HCT116 (cell line): ENCODE results near the gene PRLH. TPM values are rescaled to one million over a fixed set of nuclear protein-coding genes. Genes with fewer than 3 reads are reported as not detected.

Experiments used
- ATAC-seq: fragments of 200-7000 bp; cut with Tn5 transposase; 2 replicates; pipeline ENCODE4 v1.9.1; 2020; ENCODE audit warnings: mild to moderate bottlenecking, moderate library complexity
- BruUV-seq: library from RNA; stranded (reverse); fragments of 400-500 nt; replicated peaks from 2 replicates; lab custom pipeline; 2021; lab: Mats Ljungman, UMichigan
- CTCF ChIA-PET: fragments of 300-600 bp; sonication (Branson Sonifier 250); formaldehyde crosslinking; loops from one replicate; lab custom pipeline; 2021; ENCODE audit warnings: antibody characterized with exemption; lab: Charles Lee
- POLR2A ChIA-PET: fragments of 300-600, 350-600 bp; sonication (Branson Sonifier 250); formaldehyde crosslinking; loops from one replicate; lab custom pipeline; 2021; ENCODE audit warnings: antibody characterized with exemption; lab: Charles Lee
- RAD21 ChIA-PET, 2 experiments: fragments of 300-600 bp; sonication (Branson Sonifier 250); formaldehyde crosslinking; loops; one replicate each; lab custom pipeline; 2023; ENCODE audit warnings: low total read pairs in 2 of 2; ENCODE audit not compliant: uncharacterized antibody in 2 of 2, unreplicated experiment in 2 of 2, low non-redundant PET in 1 of 2; lab: Charles Lee
- DNase-seq: peaks from one replicate; pipeline ENCODE4 v3.0.0-alpha.2; 2010; ENCODE audit warnings: low read depth, low spot score
- H2AFZ ChIP-seq: fragments of 200-600 bp; shearing (Covaris generic), sonication (generic); 2 replicates; pipeline ENCODE4 v1.6.1; 2017; ENCODE audit warnings: low read depth, mixed run types, mixed read lengths, antibody characterized with exemption, low read length; ENCODE audit not compliant: poor library complexity, severe bottlenecking
- H3K27ac ChIP-seq: 2 replicates; pipeline ENCODE4 v1.5.1; 2012; ENCODE audit warnings: low read depth, low read length
- H3K27me3 ChIP-seq: fragments of 200-600 bp; sonication (generic); 2 replicates; pipeline ENCODE4 v1.6.1; 2016; ENCODE audit warnings: mixed run types, low read length, mixed read lengths; ENCODE audit not compliant: insufficient read depth
- H3K36me3 ChIP-seq, 2 experiments: fragments of 200-500 bp in 1 of 2; fragments of 200-600 bp in 1 of 2; sonication (Bioruptor generic) in 1 of 2; sonication (generic) in 1 of 2; 2 replicates each; pipeline versions ENCODE4 v1.5.1 to v1.6.1; 2014 to 2016; ENCODE audit warnings: low read length in 2 of 2, inconsistent platforms in 1 of 2, mixed read lengths in 1 of 2, mixed run types in 1 of 2; ENCODE audit not compliant: insufficient read depth in 2 of 2, control insufficient read depth in 1 of 2
- H3K4me1 ChIP-seq, 2 experiments: fragments of 200-600 bp in 1 of 2; sonication (generic) in 1 of 2; 2 replicates each; pipeline versions ENCODE4 v1.5.1 to v1.6.1; 2012 to 2017; ENCODE audit warnings: low read length in 2 of 2, inconsistent platforms in 1 of 2, mild to moderate bottlenecking in 1 of 2, mixed read lengths in 1 of 2, mixed run types in 1 of 2, moderate library complexity in 1 of 2; ENCODE audit not compliant: insufficient read depth in 2 of 2, control insufficient read depth in 1 of 2
- H3K4me2 ChIP-seq: fragments of 200-600 bp; sonication (generic); 2 replicates; pipeline ENCODE4 v1.6.1; 2017; ENCODE audit warnings: mixed run types, low read length, mixed read lengths
- H3K4me3 ChIP-seq, 2 experiments: fragments of 200-600 bp in 1 of 2; sonication (generic) in 1 of 2; replicated peaks in 1 of 2; 2 replicates each; pipeline ENCODE4 v1.5.1; 2011 to 2016; ENCODE audit warnings: low read length in 2 of 2, control low read depth in 1 of 2, low read depth in 1 of 2, mild to moderate bottlenecking in 1 of 2, mixed read lengths in 1 of 2, mixed run types in 1 of 2
- H3K79me2 ChIP-seq: fragments of 200-600 bp; sonication (generic); 2 replicates; pipeline ENCODE4 v1.6.1; 2017; ENCODE audit warnings: mild to moderate bottlenecking, mixed run types, low read length, moderate library complexity, mixed read lengths; ENCODE audit not compliant: insufficient read depth
- H3K9ac ChIP-seq: fragments of 200-600 bp; sonication (generic); 2 replicates; pipeline ENCODE4 v1.6.1; 2016; ENCODE audit warnings: low read length, mixed read lengths
- H3K9me2 ChIP-seq: fragments of 200-600 bp; sonication (generic), shearing (Covaris generic); 2 replicates; pipeline ENCODE4 v1.6.1; 2017; ENCODE audit warnings: mixed run types, mild to moderate bottlenecking, moderate library complexity; ENCODE audit not compliant: insufficient read depth
- H3K9me3 ChIP-seq, 2 experiments: fragments of 200-500 bp in 1 of 2; fragments of 200-600 bp in 1 of 2; sonication (Bioruptor generic) in 1 of 2; sonication (generic) in 1 of 2; 2 replicates each; pipeline ENCODE4 v1.6.1; 2014 to 2017; ENCODE audit warnings: low read length in 2 of 2, mixed read lengths in 2 of 2, inconsistent platforms in 1 of 2, low read depth in 1 of 2, mild to moderate bottlenecking in 1 of 2, mixed run types in 1 of 2, moderate library complexity in 1 of 2; ENCODE audit not compliant: control insufficient read depth in 1 of 2, insufficient read depth in 1 of 2
- H4K20me1 ChIP-seq: fragments of 200-600 bp; sonication (generic), shearing (Covaris generic); 2 replicates; pipeline ENCODE4 v1.6.1; 2017; ENCODE audit warnings: mixed run types, mild to moderate bottlenecking, moderate library complexity; ENCODE audit not compliant: insufficient read depth
- ATF3 ChIP-seq: IDR thresholded peaks from 2 replicates; pipeline ENCODE4 v1.6.1; 2012
- CBX3 ChIP-seq: IDR thresholded peaks from 2 replicates; pipeline ENCODE4 v1.6.1; 2012; ENCODE audit warnings: low read depth
- CTCF ChIP-seq, 3 experiments: fragments of 200-600 bp in 1 of 3; sonication (generic) in 1 of 3; IDR thresholded peaks in 2 of 3; conservative IDR thresholded peaks in 1 of 3; 2 replicates each; pipeline ENCODE4 v1.5.1; 2012 to 2017; ENCODE audit warnings: low read depth in 2 of 3, low read length in 2 of 3, antibody characterized with exemption in 1 of 3, borderline replicate concordance in 1 of 3, control low read depth in 1 of 3, mild to moderate bottlenecking in 1 of 3, mixed read lengths in 1 of 3, mixed run types in 1 of 3, moderate library complexity in 1 of 3; ENCODE audit not compliant: insufficient read depth in 1 of 3
- EGR1 ChIP-seq: IDR thresholded peaks from 2 replicates; pipeline ENCODE4 v1.6.1; 2012; ENCODE audit warnings: low read depth
- ELF1 ChIP-seq: IDR thresholded peaks from 2 replicates; pipeline ENCODE4 v1.6.1; 2012; ENCODE audit warnings: low read depth, borderline replicate concordance
- EZH2 ChIP-seq: fragments of 200-600 bp; sonication (generic); IDR thresholded peaks from 2 replicates; pipeline ENCODE4 v1.6.1; 2017; ENCODE audit warnings: antibody characterized with exemption, mixed run types
- EZH2phosphoT487 ChIP-seq: fragments of 200-600 bp; IDR thresholded peaks from 2 replicates; pipeline ENCODE4 v1.6.1; 2018; ENCODE audit warnings: antibody characterized with exemption, borderline replicate concordance
- FOSL1 ChIP-seq: IDR thresholded peaks from 2 replicates; pipeline ENCODE4 v1.6.1; 2012; ENCODE audit warnings: low read depth
- JUND ChIP-seq: IDR thresholded peaks from 2 replicates; pipeline ENCODE4 v1.6.1; 2012
- MAX ChIP-seq: IDR thresholded peaks from 2 replicates; pipeline ENCODE4 v1.6.1; 2012
- POLR2A ChIP-seq: IDR thresholded peaks from 2 replicates; pipeline ENCODE4 v1.7.0; 2011; ENCODE audit warnings: borderline replicate concordance; ENCODE audit not compliant: insufficient read depth, insufficient read length; ENCODE audit errors: extremely low read depth
- POLR2AphosphoS5 ChIP-seq: IDR thresholded peaks from 2 replicates; pipeline ENCODE4 v1.6.1; 2011; ENCODE audit warnings: mild to moderate bottlenecking, low read depth, low read length, moderate library complexity
- RAD21 ChIP-seq: IDR thresholded peaks from 2 replicates; pipeline ENCODE4 v1.6.1; 2012; ENCODE audit warnings: low read depth, mild to moderate bottlenecking
- REST ChIP-seq: IDR thresholded peaks from 2 replicates; pipeline ENCODE4 v1.6.1; 2012; ENCODE audit warnings: low read depth
- SIN3A ChIP-seq: IDR thresholded peaks from 2 replicates; pipeline ENCODE4 v1.6.1; 2012; ENCODE audit warnings: low read depth
- SP1 ChIP-seq: IDR thresholded peaks from 2 replicates; pipeline ENCODE4 v1.6.1; 2012; ENCODE audit warnings: low read depth
- TCF7L2 ChIP-seq: IDR thresholded peaks from 2 replicates; pipeline ENCODE4 v1.7.0; 2011; ENCODE audit warnings: borderline replicate concordance, inconsistent platforms; ENCODE audit not compliant: insufficient read depth, insufficient read length; ENCODE audit errors: extremely low read depth
- YY1 ChIP-seq: IDR thresholded peaks from 2 replicates; pipeline ENCODE4 v1.6.1; 2011; ENCODE audit warnings: low read length, low read depth, moderate library complexity, mild to moderate bottlenecking; ENCODE audit not compliant: insufficient replicate concordance; ENCODE audit errors: extremely low read depth
- ZBTB33 ChIP-seq: IDR thresholded peaks from 2 replicates; pipeline ENCODE4 v1.6.1; 2011; ENCODE audit warnings: mild to moderate bottlenecking, low read length, moderate library complexity; ENCODE audit not compliant: insufficient replicate concordance; ENCODE audit errors: extremely low read depth
- intact Hi-C: fragments of 100-400 bp; cut with micrococcal nuclease; formaldehyde crosslinking; loops from 2 replicates; pipeline ENCODE4 v1.10.0; 2022
- total RNA-seq: library from RNA; stranded (reverse); gene quantifications from one replicate; pipeline ENCODE4 v1.2.1, GENCODE V29; 2021; ENCODE audit not compliant: unreplicated experiment

Gene PRLH
- total RNA-seq, 1 experiment from 2014 or later, result not detected

GRCh38 chr2:237592425-237592980 lies 26.1 kb downstream of the PRLH start:
- no peak for TF ChIP-seq YY1
- no peak for TF ChIP-seq REST
- no peak for TF ChIP-seq CBX3
- no peak for TF ChIP-seq EGR1
- no peak for TF ChIP-seq TCF7L2
- TF ChIP-seq MAX, result no peak
- TF ChIP-seq FOSL1, result no peak
- TF ChIP-seq SP1, result no peak
- no peak for TF ChIP-seq EZH2phosphoT487
- no peak for TF ChIP-seq EZH2
- TF ChIP-seq CTCF (IDR thresholded peaks at IDR 0.05 in 2 of 3, conservative IDR thresholded peaks at IDR 0.05 in 1 of 3; ENCODE audit: borderline replicate concordance in 1 of 3, insufficient read depth in 1 of 3, low read depth in 2 of 3, low read length in 2 of 3), result no peak
- no peak for TF ChIP-seq POLR2A
- no peak for TF ChIP-seq SIN3A
- no peak for TF ChIP-seq JUND
- TF ChIP-seq POLR2AphosphoS5, result no peak
- no peak for TF ChIP-seq ATF3
- TF ChIP-seq ELF1, result no peak
- no peak for TF ChIP-seq ZBTB33
- TF ChIP-seq RAD21, result no peak
- RAD21 ChIA-PET, result no interaction called here
- Histone ChIP-seq H3K4me2 (peak overlapping the region; percentile 80), H3K27ac (peak overlapping the region; percentile 98), H3K4me1 (peaks cover 13 to 33% of the 10 kb centered on the region in 2 experiments; a peak in 3 of 4 replicates), H3K27me3 (no peaks in the 10 kb centered on the region), H3K4me3 (peak overlapping the region; percentile 68 to 85; a peak in 3 of 4 replicates), H3K9ac (peak overlapping the region; percentile 69; the same call in 1 of the 2 replicates), H3K36me3 (no peaks in the 10 kb centered on the region), H3K9me3 (no peaks in the 10 kb centered on the region), H3K79me2 (peaks cover 16% of the 10 kb centered on the region), H3K9me2 (no peaks in the 10 kb centered on the region), H4K20me1 (no peaks in the 10 kb centered on the region), H2AFZ (no peak overlapping the region)
- POLR2A ChIA-PET, result interaction anchor here (0.8 to 1.1 kb wide), 3 partner anchors 8 to 85 kb away, joined by 3 to 4 read pairs (median 3); no protein-coding TSS in a partner anchor
- intact Hi-C loops, result no loop called here
- CTCF ChIA-PET, result no interaction called here
- ATAC-seq (no peak), DNase-seq (no peak)
- BruUV-seq, result no TSS peak
